ENCODE results near the gene FAH.

The FAH gene

DNA sequence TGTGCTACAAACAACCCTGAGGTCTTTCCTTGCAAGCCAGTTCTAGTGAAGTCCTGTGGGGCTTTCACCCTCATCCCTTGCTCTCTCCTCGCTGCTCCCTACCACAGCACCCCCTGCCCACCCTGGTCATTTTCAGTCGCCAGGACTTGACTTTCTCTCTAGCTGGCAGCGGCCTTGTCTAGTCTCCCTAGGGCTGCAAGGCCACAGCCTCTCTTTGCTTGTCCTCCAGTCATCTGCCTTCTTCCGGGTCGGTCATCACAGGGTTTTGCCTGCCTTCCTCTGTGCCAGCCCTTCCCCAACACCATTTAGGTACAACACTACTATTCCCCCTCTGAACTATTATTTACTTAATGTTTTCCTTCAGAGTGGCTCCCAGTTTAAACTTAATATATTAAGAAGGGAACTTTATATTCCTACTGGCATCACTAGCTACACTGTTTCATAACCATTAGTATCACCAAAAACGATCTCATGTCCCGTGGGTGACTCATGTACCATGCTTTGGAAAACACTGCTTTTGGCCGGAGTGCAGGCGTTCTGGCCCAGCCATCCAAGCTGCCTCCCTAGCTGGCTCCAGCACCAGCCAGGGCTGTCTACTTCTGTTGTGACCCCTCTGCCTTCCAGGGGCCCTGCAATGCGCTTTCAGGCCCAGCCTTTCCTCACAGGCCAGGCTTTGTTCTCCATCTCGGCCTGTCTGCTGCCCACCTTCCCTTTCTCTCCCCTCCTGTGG is 21.4 kb downstream of the FAH start:
- Histone ChIP-seq H3K79me2 (ENCODE audit: insufficient read depth, low read length) (no peaks in the 10 kb centered on the region), H3K27me3 (ENCODE audit: insufficient read depth, low read length, poor library complexity, severe bottlenecking) (no peaks in the 10 kb centered on the region), H4K20me1 (ENCODE audit: insufficient read depth, low read length, poor library complexity, severe bottlenecking) (no peaks in the 10 kb centered on the region), H2AFZ (ENCODE audit: low read length) (no peak overlapping the region), H3K4me1 (ENCODE audit: insufficient read depth, low read length, poor library complexity, severe bottlenecking) (no peaks in the 10 kb centered on the region), H3K4me2 (ENCODE audit: low read depth, low read length, poor library complexity, severe bottlenecking) (no peak overlapping the region), H3K9me2 (replicated peaks; ENCODE audit: low read depth, low read length) (no peaks in the 10 kb centered on the region), H3F3A (ENCODE audit: low read depth) (no peaks in the 10 kb centered on the region), H3K9ac (ENCODE audit: low read depth, low read length, poor library complexity, severe bottlenecking) (no peak overlapping the region), H3K4me3 (ENCODE audit: low read length, poor library complexity, severe bottlenecking) (no peak overlapping the region), H3K9me3 (ENCODE audit: insufficient read depth, low read depth, low read length) (no peaks in the 10 kb centered on the region), H3K36me3 (ENCODE audit: insufficient read depth, low read length) (no peaks in the 10 kb centered on the region; the same call in 1 of the 2 replicates)
- TF ChIP-seq CTCF (conservative IDR thresholded peaks at IDR 0.05; ENCODE audit: low read length) (no peak), EZH2phosphoT487 (IDR thresholded peaks at IDR 0.05; ENCODE audit: borderline replicate concordance) (no peak)

- Histone ChIP-seq H3K4me1 (ENCODE audit: insufficient read depth, low read length, poor library complexity, severe bottlenecking) (no peaks in the 10 kb centered on the region), H3K4me3 (ENCODE audit: low read length, poor library complexity, severe bottlenecking) (no peak overlapping the region), H3K36me3 (ENCODE audit: insufficient read depth, low read length) (no peaks in the 10 kb centered on the region; the same call in 1 of the 2 replicates), H3K9me2 (replicated peaks; ENCODE audit: low read depth, low read length) (no peaks in the 10 kb centered on the region), H3K79me2 (ENCODE audit: insufficient read depth, low read length) (no peaks in the 10 kb centered on the region), H2AFZ (ENCODE audit: low read length) (no peak overlapping the region), H3F3A (ENCODE audit: low read depth) (no peaks in the 10 kb centered on the region), H3K9ac (ENCODE audit: low read depth, low read length, poor library complexity, severe bottlenecking) (no peak overlapping the region), H4K20me1 (ENCODE audit: insufficient read depth, low read length, poor library complexity, severe bottlenecking) (no peaks in the 10 kb centered on the region), H3K27me3 (ENCODE audit: insufficient read depth, low read length, poor library complexity, severe bottlenecking) (no peaks in the 10 kb centered on the region), H3K9me3 (ENCODE audit: insufficient read depth, low read depth, low read length) (no peaks in the 10 kb centered on the region), H3K4me2 (ENCODE audit: low read depth, low read length, poor library complexity, severe bottlenecking) (no peak overlapping the region)
- TF ChIP-seq CTCF (conservative IDR thresholded peaks at IDR 0.05; ENCODE audit: low read length), result no peak
- TF ChIP-seq EZH2phosphoT487 (IDR thresholded peaks at IDR 0.05; ENCODE audit: borderline replicate concordance), result no peak
These were observed 22.6 kb downstream of the FAH start for GRCh38 chr15:80175436-80175835.

GRCh38 chr15:80176443-80176842 is 23.6 kb downstream of the FAH start:
- H3K36me3 ChIP-seq (ENCODE audit: insufficient read depth, low read length), result peaks cover 4% of the 10 kb centered on the region; the same call in 1 of the 2 replicates
- TF ChIP-seq EZH2phosphoT487 (IDR thresholded peaks at IDR 0.05; ENCODE audit: borderline replicate concordance) (no peak), CTCF (conservative IDR thresholded peaks at IDR 0.05; ENCODE audit: low read length) (no peak)
- H3K79me2 ChIP-seq (ENCODE audit: insufficient read depth, low read length), result no peaks in the 10 kb centered on the region
- H2AFZ ChIP-seq (ENCODE audit: low read length), result no peak overlapping the region
- no peak overlapping the region for H3K4me3 ChIP-seq (ENCODE audit: low read length, poor library complexity, severe bottlenecking)
- no peaks in the 10 kb centered on the region for H4K20me1 ChIP-seq (ENCODE audit: insufficient read depth, low read length, poor library complexity, severe bottlenecking)
- no peaks in the 10 kb centered on the region for H3K4me1 ChIP-seq (ENCODE audit: insufficient read depth, low read length, poor library complexity, severe bottlenecking)
- H3K9me2 ChIP-seq (replicated peaks; ENCODE audit: low read depth, low read length), result no peaks in the 10 kb centered on the region
- H3K9me3 ChIP-seq (ENCODE audit: insufficient read depth, low read depth, low read length), result no peaks in the 10 kb centered on the region
- no peaks in the 10 kb centered on the region for H3F3A ChIP-seq (ENCODE audit: low read depth)
- no peaks in the 10 kb centered on the region for H3K27me3 ChIP-seq (ENCODE audit: insufficient read depth, low read length, poor library complexity, severe bottlenecking)
- H3K9ac ChIP-seq (ENCODE audit: low read depth, low read length, poor library complexity, severe bottlenecking), result no peak overlapping the region
- no peak overlapping the region for H3K4me2 ChIP-seq (ENCODE audit: low read depth, low read length, poor library complexity, severe bottlenecking)
